CD4-positive, alpha-beta T cell treated with Interleukin-1 beta for 1 hour (primary cell): ENCODE measurements around the gene PCDHB7.
"Not testable (repeated sequence)": the region's sequence is repeated elsewhere in the genome, so short reads cannot be mapped to it uniquely, and the experiment has no call there.

Source experiments
- DNase-seq, 2 donors: peaks; one replicate each; pipeline ENCODE4 v3.0.0-alpha.2; 2020 to 2022

PCDHB7 gene

DNA sequence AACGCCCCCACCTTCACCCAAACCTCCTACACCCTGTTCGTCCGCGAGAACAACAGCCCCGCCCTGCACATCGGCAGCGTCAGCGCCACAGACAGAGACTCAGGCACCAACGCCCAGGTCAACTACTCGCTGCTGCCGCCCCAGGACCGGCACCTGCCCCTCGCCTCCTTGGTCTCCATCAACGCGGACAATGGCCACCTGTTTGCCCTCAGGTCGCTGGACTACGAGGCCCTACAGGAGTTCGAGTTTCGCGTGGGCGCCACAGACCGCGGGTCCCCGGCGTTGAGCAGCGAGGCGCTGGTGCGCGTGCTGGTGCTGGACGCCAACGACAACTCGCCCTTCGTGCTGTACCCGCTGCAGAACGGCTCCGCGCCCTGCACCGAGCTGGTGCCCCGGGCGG lies 52.4 kb downstream of the PCDHB7 start:
- not testable (repeated sequence) for DNase-seq

DNA sequence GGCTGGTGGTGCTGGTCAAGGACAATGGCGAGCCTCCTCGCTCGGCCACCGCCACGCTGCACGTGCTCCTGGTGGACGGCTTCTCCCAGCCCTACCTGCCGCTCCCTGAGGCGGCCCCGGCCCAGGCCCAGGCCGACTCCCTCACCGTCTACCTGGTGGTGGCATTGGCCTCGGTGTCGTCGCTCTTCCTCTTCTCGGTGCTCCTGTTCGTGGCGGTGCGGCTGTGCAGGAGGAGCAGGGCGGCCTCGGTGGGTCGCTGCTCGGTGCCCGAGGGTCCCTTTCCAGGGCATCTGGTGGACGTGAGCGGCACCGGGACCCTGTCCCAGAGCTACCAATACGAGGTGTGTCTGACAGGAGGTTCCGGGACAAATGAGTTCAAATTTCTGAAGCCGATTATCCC lies 53.0 kb downstream of the PCDHB7 start:
- DNase-seq = not testable (repeated sequence)
